Measurements from ENCODE around the gene PTPRJ. TPM values are rescaled to one million over a fixed set of nuclear protein-coding genes. Genes with fewer than 3 reads are reported as not detected.

The PTPRJ gene
- total RNA-seq, 1 experiment from 2014 or later = 12.1 TPM

DNA sequence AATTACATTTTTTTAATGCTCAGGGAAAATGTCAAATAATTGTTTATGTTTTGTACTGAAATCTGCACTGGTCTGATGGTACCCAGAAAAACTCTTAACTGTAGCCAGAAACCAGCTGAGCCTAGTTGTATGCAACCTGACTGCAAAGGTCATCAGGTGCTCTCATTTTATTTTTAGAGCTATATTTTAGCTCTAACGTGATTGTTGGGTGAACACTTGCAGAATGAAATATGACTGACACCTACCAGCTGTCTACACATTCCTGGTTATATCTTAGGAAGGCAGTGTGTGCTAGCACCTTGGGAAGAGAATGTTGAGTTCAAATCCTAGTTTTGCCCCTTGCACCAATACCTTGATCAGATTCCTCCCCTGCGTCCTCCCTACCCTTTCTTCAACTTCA is 23.6 kb downstream of the PTPRJ start:
- Histone ChIP-seq H3K9me3 (ENCODE audit: low read depth, low read length, poor library complexity, severe bottlenecking) (no peaks in the 10 kb centered on the region), H3K4me1 (ENCODE audit: insufficient read depth, low read length, poor library complexity, severe bottlenecking) (no peaks in the 10 kb centered on the region), H3K27ac (ENCODE audit: low read depth, low read length, poor library complexity, severe bottlenecking) (no peak overlapping the region), H3K36me3 (ENCODE audit: insufficient read depth, low read length, poor library complexity, severe bottlenecking) (no peaks in the 10 kb centered on the region), H3K4me3 (ENCODE audit: low read depth, low read length, poor library complexity, severe bottlenecking) (no peak overlapping the region), H3K27me3 (replicated peaks; ENCODE audit: insufficient read depth, low read depth, low read length, poor library complexity) (no peaks in the 10 kb centered on the region)
- no peak for TF ChIP-seq EZH2 (IDR thresholded peaks at IDR 0.05; ENCODE audit: borderline replicate concordance, low read depth, low read length, poor library complexity, severe bottlenecking)
- TF ChIP-seq, protein P1, sequence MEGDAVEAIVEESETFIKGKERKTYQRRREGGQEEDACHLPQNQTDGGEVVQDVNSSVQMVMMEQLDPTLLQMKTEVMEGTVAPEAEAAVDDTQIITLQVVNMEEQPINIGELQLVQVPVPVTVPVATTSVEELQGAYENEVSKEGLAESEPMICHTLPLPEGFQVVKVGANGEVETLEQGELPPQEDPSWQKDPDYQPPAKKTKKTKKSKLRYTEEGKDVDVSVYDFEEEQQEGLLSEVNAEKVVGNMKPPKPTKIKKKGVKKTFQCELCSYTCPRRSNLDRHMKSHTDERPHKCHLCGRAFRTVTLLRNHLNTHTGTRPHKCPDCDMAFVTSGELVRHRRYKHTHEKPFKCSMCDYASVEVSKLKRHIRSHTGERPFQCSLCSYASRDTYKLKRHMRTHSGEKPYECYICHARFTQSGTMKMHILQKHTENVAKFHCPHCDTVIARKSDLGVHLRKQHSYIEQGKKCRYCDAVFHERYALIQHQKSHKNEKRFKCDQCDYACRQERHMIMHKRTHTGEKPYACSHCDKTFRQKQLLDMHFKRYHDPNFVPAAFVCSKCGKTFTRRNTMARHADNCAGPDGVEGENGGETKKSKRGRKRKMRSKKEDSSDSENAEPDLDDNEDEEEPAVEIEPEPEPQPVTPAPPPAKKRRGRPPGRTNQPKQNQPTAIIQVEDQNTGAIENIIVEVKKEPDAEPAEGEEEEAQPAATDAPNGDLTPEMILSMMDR (conservative IDR thresholded peaks at IDR 0.05; ENCODE audit: low read depth, low read length) = no peak
- CTCF ChIA-PET = no interaction called here
- intact Hi-C loops (cut with micrococcal nuclease; ENCODE audit: unreplicated experiment) = no loop called here
- POLR2A ChIA-PET (ENCODE audit: low non-redundant PET) = no interaction called here
- DNase-seq (ENCODE audit: low spot score) = no peak
- no TSS peak for BruUV-seq (replicated peaks)

DNA sequence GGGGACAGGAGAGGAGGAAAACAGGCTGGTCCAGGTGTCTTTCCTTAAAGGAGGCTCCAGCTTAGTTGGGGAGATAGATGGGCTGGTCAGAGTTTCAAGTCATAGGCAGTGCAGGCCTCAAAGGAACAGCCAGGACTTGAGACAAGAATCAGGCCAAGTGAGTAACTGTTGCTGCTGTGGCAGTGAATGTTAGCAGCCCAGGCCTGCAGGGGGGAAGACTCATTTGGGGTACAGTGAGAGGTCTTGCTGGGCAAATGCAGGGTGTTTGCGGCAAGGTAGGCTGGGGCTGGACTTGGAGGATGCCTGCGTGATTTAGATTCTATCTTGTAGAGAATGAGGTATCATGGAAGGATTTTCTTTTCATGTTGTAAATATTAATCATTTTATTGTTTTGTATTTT is 24.1 kb downstream of the PTPRJ start:
- POLR2A ChIA-PET (ENCODE audit: low non-redundant PET) = no interaction called here
- no peaks in the 10 kb centered on the region for H3K4me1 ChIP-seq (ENCODE audit: insufficient read depth, low read length, poor library complexity, severe bottlenecking)
- no TSS peak for BruUV-seq (replicated peaks)

DNA sequence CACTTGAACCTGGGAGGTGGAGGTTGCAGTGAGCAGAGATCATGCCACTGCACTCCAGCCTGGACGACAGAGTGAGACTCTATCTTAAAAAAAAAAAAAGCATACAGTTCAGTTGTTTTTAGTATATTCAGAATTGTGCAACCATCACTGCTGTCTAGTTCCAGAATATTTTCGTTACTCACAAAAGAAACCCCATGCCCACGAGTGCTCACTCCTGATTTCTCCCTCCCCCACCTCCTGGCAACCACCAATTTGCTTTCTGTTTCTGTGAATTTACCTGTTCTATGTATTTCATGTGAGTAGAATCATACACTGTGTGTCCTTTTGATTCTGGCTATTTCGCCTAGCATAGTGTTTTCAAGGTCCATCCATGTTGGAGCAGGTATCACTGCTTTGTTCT is 24.8 kb downstream of the PTPRJ start:
- Histone ChIP-seq H3K9me3 (ENCODE audit: low read depth, low read length, poor library complexity, severe bottlenecking) (no peaks in the 10 kb centered on the region), H3K36me3 (ENCODE audit: insufficient read depth, low read length, poor library complexity, severe bottlenecking) (no peaks in the 10 kb centered on the region), H3K4me3 (ENCODE audit: low read depth, low read length, poor library complexity, severe bottlenecking) (no peak overlapping the region), H3K27ac (ENCODE audit: low read depth, low read length, poor library complexity, severe bottlenecking) (no peak overlapping the region), H3K27me3 (replicated peaks; ENCODE audit: insufficient read depth, low read depth, low read length, poor library complexity) (no peaks in the 10 kb centered on the region), H3K4me1 (ENCODE audit: insufficient read depth, low read length, poor library complexity, severe bottlenecking) (no peaks in the 10 kb centered on the region)
- intact Hi-C loops (cut with micrococcal nuclease; ENCODE audit: unreplicated experiment) = no loop called here
- BruUV-seq (replicated peaks) = no TSS peak
- TF ChIP-seq, protein P1 (conservative IDR thresholded peaks at IDR 0.05; ENCODE audit: low read depth, low read length) = no peak
- no peak for TF ChIP-seq EZH2 (IDR thresholded peaks at IDR 0.05; ENCODE audit: borderline replicate concordance, low read depth, low read length, poor library complexity, severe bottlenecking)
- no peak for DNase-seq (ENCODE audit: low spot score)
- ChIA-PET CTCF (no interaction called here), POLR2A (ENCODE audit: low non-redundant PET) (no interaction called here)

More for the DNA sequence above, 24.1 kb downstream of the PTPRJ start:
- CTCF ChIA-PET = no interaction called here
- intact Hi-C loops (cut with micrococcal nuclease; ENCODE audit: unreplicated experiment) = no loop called here
- H3K27me3 ChIP-seq (replicated peaks; ENCODE audit: insufficient read depth, low read depth, low read length, poor library complexity) = no peaks in the 10 kb centered on the region
- no peak overlapping the region for H3K27ac ChIP-seq (ENCODE audit: low read depth, low read length, poor library complexity, severe bottlenecking)
- DNase-seq (ENCODE audit: low spot score) = no peak
- H3K36me3 ChIP-seq (ENCODE audit: insufficient read depth, low read length, poor library complexity, severe bottlenecking) = no peaks in the 10 kb centered on the region
- no peaks in the 10 kb centered on the region for H3K9me3 ChIP-seq (ENCODE audit: low read depth, low read length, poor library complexity, severe bottlenecking)
- no peak overlapping the region for H3K4me3 ChIP-seq (ENCODE audit: low read depth, low read length, poor library complexity, severe bottlenecking)
- TF ChIP-seq EZH2 (IDR thresholded peaks at IDR 0.05; ENCODE audit: borderline replicate concordance, low read depth, low read length, poor library complexity, severe bottlenecking) = no peak
- TF ChIP-seq, protein P1 (conservative IDR thresholded peaks at IDR 0.05; ENCODE audit: low read depth, low read length) = no peak

Measured in A673 (cell line).